Colonic mucosa (tissue), 4 donors: ENCODE data around the gene M1AP. TPM values are rescaled to one million over a fixed set of nuclear protein-coding genes. Genes with fewer than 3 reads are reported as not detected.

Experiments used
- DNase-seq: peaks from one replicate; pipeline ENCODE4 v3.0.0-alpha.2; 2020
- H3K27ac ChIP-seq: fragments of 200-600 bp; one replicate; pipeline ENCODE4 v1.8.0; 2021
- H3K27me3 ChIP-seq: fragments of 200-600 bp; one replicate; pipeline ENCODE4 v1.8.0; 2021
- H3K36me3 ChIP-seq: fragments of 200-600 bp; one replicate; pipeline ENCODE4 v1.8.0; 2021
- H3K4me1 ChIP-seq: fragments of 200-600 bp; one replicate; pipeline ENCODE4 v1.8.0; 2021; ENCODE audit warnings: mild to moderate bottlenecking
- H3K4me3 ChIP-seq: fragments of 200-600 bp; one replicate; pipeline ENCODE4 v1.8.0; 2021
- H3K9ac ChIP-seq, 2 donors: one replicate each; pipeline ENCODE4 v1.7.0; 2013; ENCODE audit warnings: control low read depth in 2 of 2, low read depth in 2 of 2, low read length in 2 of 2
- H3K9me3 ChIP-seq: fragments of 200-600 bp; one replicate; pipeline ENCODE4 v1.8.0; 2021
- CTCF ChIP-seq: fragments of 200-600 bp; IDR thresholded peaks from one replicate; pipeline ENCODE4 v1.8.0; 2022; ENCODE audit warnings: antibody characterized with exemption, mild to moderate bottlenecking
- intact Hi-C: fragments of 100-400 bp; cut with DNase I; formaldehyde crosslinking; loops from one replicate; pipeline ENCODE4 v1.14.1; 2022
- total RNA-seq, 2 donors: library from RNA; stranded (reverse); fragmentation: NEBNext Ultra II Directional in 1 of 2; extraction: Animal tissue kit (Norgen Biotek cat#: 25700) in 1 of 2; gene quantifications; one replicate each; pipeline ENCODE4 v1.2.1, GENCODE V29; 2021
- donor health status: healthy.
- donor health status: DM: no; HTN: no; CAD: no.
- donor health status: DM: no; HTN: no; CAD: no.

M1AP gene
- total RNA-seq, 2 donors from 2014 or later: 0.35 TPM; not detected in 1

GRCh38 chr2:74507926-74508520 lies 140.1 kb downstream of the M1AP start:
- Histone ChIP-seq H3K4me3 (peak overlapping the region; percentile 68), H3K9me3 (no peaks in the 10 kb centered on the region), H3K27ac (peak overlapping the region; percentile 96), H3K4me1 (peaks cover 12% of the 10 kb centered on the region), H3K36me3 (peaks cover 3% of the 10 kb centered on the region), H3K9ac (peak overlapping the region; percentile 76 to 90), H3K27me3 (peaks cover 29% of the 10 kb centered on the region)
- intact Hi-C loops: no loop called here
- DNase-seq: peak; percentile 62
- no peak for TF ChIP-seq CTCF

Other genes starting within 250 kb of the M1AP start
- 1 to 10 TPM in 1 of 2 donors, under 1 TPM in 1; 0.62 to 1.1 TPM for gene C2orf81, start 226.7 kb downstream of the M1AP start, total RNA-seq
- gene WDR54, start 226.6 kb downstream of the M1AP start, total RNA-seq: 1 to 10 TPM; 7.5 to 9.0 TPM
- gene RTKN, start 206.4 kb downstream of the M1AP start, total RNA-seq: 10 to 100 TPM; 51.4 to 89.9 TPM
- gene INO80B, start 193.2 kb downstream of the M1AP start, total RNA-seq: 10 to 100 TPM; 18.2 to 23.9 TPM
- gene WBP1, start 189.9 kb downstream of the M1AP start, total RNA-seq: 10 to 100 TPM; 47.6 to 48.3 TPM
- gene MOGS, start 182.9 kb downstream of the M1AP start, total RNA-seq: 10 to 100 TPM; 42.4 to 86.2 TPM
- 10 to 100 TPM; 64.6 to 90.3 TPM for gene MRPL53, start 175.7 kb downstream of the M1AP start, total RNA-seq
- gene CCDC142, start 165.3 kb downstream of the M1AP start, total RNA-seq: 10 to 100 TPM; 14.5 to 28.3 TPM
- 10 to 100 TPM; 23.3 to 25.2 TPM for gene TTC31, start 165.2 kb downstream of the M1AP start, total RNA-seq
- gene LBX2, start 148.7 kb downstream of the M1AP start, total RNA-seq: under 1 TPM; 0.50 to 0.99 TPM
- gene PCGF1, start 140.6 kb downstream of the M1AP start, total RNA-seq: 10 to 100 TPM; 16.1 to 19.9 TPM
- under 1 TPM; 0.12 to 0.40 TPM for gene TLX2, start 133.9 kb downstream of the M1AP start, total RNA-seq
- 10 to 100 TPM; 34.2 to 36.8 TPM for gene DQX1, start 122.1 kb downstream of the M1AP start, total RNA-seq
- 100 to 1,000 TPM; 107 to 212 TPM for gene AUP1, start 118.6 kb downstream of the M1AP start, total RNA-seq
- gene HTRA2, start 118.4 kb downstream of the M1AP start, total RNA-seq: 10 to 100 TPM; 26.3 to 41.5 TPM
- gene LOXL3, start 94.4 kb downstream of the M1AP start, total RNA-seq: 1 to 10 TPM; 2.9 to 4.7 TPM
- gene DOK1, start 93.6 kb downstream of the M1AP start, total RNA-seq: 10 to 100 TPM; 20.9 to 26.5 TPM
- gene SEMA4F, start 5.9 kb upstream of the M1AP start, total RNA-seq: 1 to 10 TPM; 4.4 to 5.5 TPM
- 100 to 1,000 TPM; 162 to 396 TPM for gene HK2, start 185.8 kb upstream of the M1AP start, total RNA-seq